H1 (cell line): Measurements from ENCODE around the gene ZNF254.

Experiments used
- CTCF ChIP-seq, 3 experiments: IDR thresholded peaks; 1 replicate in 2 of 3; 2 replicates in 1 of 3; pipeline versions ENCODE4 v1.5.1 to v1.6.1; 2011; ENCODE audit warnings: low read length in 3 of 3, mild to moderate bottlenecking in 3 of 3, inconsistent platforms in 2 of 3, low read depth in 1 of 3, moderate library complexity in 1 of 3; ENCODE audit not compliant: insufficient read depth in 1 of 3; ENCODE audit errors: control extremely low read depth in 1 of 3
- GABPA ChIP-seq: IDR thresholded peaks from 2 replicates; pipeline ENCODE4 v1.6.1; 2011; ENCODE audit warnings: mild to moderate bottlenecking, low read length, moderate library complexity, borderline replicate concordance; ENCODE audit not compliant: insufficient read depth
- KDM1A ChIP-seq: fragments of 200-600, 300-600 bp; sonication (generic); IDR thresholded peaks from 2 replicates; pipeline ENCODE4 v1.7.1; 2016; ENCODE audit warnings: mild to moderate bottlenecking, low read length, borderline replicate concordance
- MAX ChIP-seq: IDR thresholded peaks from 2 replicates; pipeline ENCODE4 v1.6.1; 2012; ENCODE audit warnings: inconsistent platforms
- POLR2A ChIP-seq, 2 experiments: IDR thresholded peaks; 1 replicate in 1 of 2; 2 replicates in 1 of 2; pipeline ENCODE4 v1.6.1; 2011; ENCODE audit warnings: low read depth in 2 of 2, low read length in 2 of 2, mild to moderate bottlenecking in 2 of 2; ENCODE audit errors: control extremely low read depth in 1 of 2
- TCF12 ChIP-seq: IDR thresholded peaks from 2 replicates; pipeline ENCODE4 v1.6.1; 2011; ENCODE audit warnings: low read depth, mild to moderate bottlenecking, low read length
- YY1 ChIP-seq: IDR thresholded peaks from 2 replicates; pipeline ENCODE4 v1.6.1; 2011; ENCODE audit warnings: low read depth, mild to moderate bottlenecking, low read length
- ZNF274 ChIP-seq: IDR thresholded peaks from 2 replicates; pipeline ENCODE4 v1.7.0; 2012; ENCODE audit warnings: low read length, borderline replicate concordance; ENCODE audit errors: extremely low read depth

- TF ChIP-seq GABPA (no peak), MAX (no peak), CTCF (IDR thresholded peaks at IDR 0.05; ENCODE audit: control extremely low read depth in 1 of 3, insufficient read depth in 1 of 3, low read depth in 1 of 3, low read length in 3 of 3) (no peak), POLR2A (IDR thresholded peaks at IDR 0.05; ENCODE audit: control extremely low read depth in 1 of 2, low read depth in 2 of 2, low read length in 2 of 2) (no peak), YY1 (no peak), ZNF274 (no peak), TCF12 (no peak), KDM1A (no peak)
Observed at GRCh38 chr19:24053601-24054000, 33.4 kb upstream of the ZNF254 start.
